PC-3 (cell line): ENCODE measurements around the gene SYNGR2.

ENCODE experiments used
- CTCF ChIP-seq: fragments of 300-600 bp; sonication (generic); conservative IDR thresholded peaks from 2 replicates; pipeline ENCODE4 v1.5.1; 2017; ENCODE audit warnings: antibody characterized with exemption, low read depth, mild to moderate bottlenecking, low read length
- EZH2 ChIP-seq: fragments of 300-600 bp; sonication (generic); IDR thresholded peaks from one replicate; pipeline ENCODE4 v1.6.1; 2017; ENCODE audit warnings: antibody characterized with exemption, mild to moderate bottlenecking, low read length; ENCODE audit not compliant: unreplicated experiment
- EZH2phosphoT487 ChIP-seq: fragments of 300-600 bp; sonication (generic); IDR thresholded peaks from 2 replicates; pipeline ENCODE4 v1.6.1; 2018; ENCODE audit warnings: mild to moderate bottlenecking, antibody characterized with exemption, low read length, borderline replicate concordance

DNA sequence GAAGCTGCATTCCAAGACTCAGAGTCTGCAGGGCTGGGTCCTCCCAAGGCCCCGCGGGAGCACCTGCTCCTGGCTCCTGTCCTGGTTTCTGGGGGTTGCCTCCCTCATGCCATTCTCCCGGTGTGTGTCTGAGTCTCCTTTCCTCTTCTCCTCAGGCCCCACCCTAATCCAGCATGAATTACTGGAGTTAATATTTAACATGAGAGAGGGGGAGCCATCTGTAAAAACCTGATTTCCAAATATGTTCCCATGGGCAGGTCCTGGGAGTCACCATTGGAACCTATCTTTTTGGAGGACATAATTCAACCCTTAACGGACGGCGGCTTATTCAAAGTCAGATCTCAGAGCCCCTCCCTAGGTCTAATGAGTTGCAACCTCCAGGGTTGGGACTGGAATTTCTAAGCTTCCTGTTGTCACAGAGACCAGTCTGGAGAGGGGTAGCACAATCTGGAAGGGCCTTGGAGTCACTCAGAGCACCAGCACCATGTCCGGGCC, 16.8 kb upstream of the SYNGR2 start:
- no peak for TF ChIP-seq CTCF
- no peak for TF ChIP-seq EZH2
- no peak for TF ChIP-seq EZH2phosphoT487
